K562 (cell line): Measurements from ENCODE around the gene CARM1. TPM values are rescaled to one million over a fixed set of nuclear protein-coding genes. Genes with fewer than 3 reads are reported as not detected.

Experiments used
- BMI1 ChIP-seq: fragments of 150-350 bp; IDR thresholded peaks from 2 replicates; pipeline ENCODE4 v1.6.1; 2014; ENCODE audit warnings: low read length
- E2F1 ChIP-seq: sonication (generic); formaldehyde crosslinking; IDR thresholded peaks from 2 replicates; pipeline ENCODE4 v1.8.1; 2023; ENCODE audit warnings: mild to moderate bottlenecking, missing genetic modification reagents, moderate library complexity
- GABPA ChIP-seq: fragments of 200-800 bp; sonication (Bioruptor generic); conservative IDR thresholded peaks from 2 replicates; pipeline ENCODE4 v1.6.1; 2016; ENCODE audit warnings: low read depth, missing genetic modification characterization, missing compliant biosample characterization
- HDAC3 ChIP-seq: fragments of 450-650 bp; IDR thresholded peaks from 2 replicates; pipeline ENCODE4 v1.6.1; 2018; ENCODE audit warnings: borderline replicate concordance, mild to moderate bottlenecking, moderate library complexity; ENCODE audit not compliant: partially characterized antibody
- KAT7 ChIP-seq: sonication (generic); formaldehyde crosslinking; IDR thresholded peaks from 2 replicates; pipeline ENCODE4 v1.8.0; 2022; ENCODE audit warnings: missing genetic modification reagents, mild to moderate bottlenecking, borderline replicate concordance
- MNT ChIP-seq, 2 experiments: fragments of 450-650 bp; conservative IDR thresholded peaks; 2 replicates each; pipeline ENCODE4 v1.6.1; 2017; ENCODE audit warnings: mild to moderate bottlenecking in 2 of 2, moderate library complexity in 2 of 2
- NCOR1 ChIP-seq: fragments of 450-650 bp; IDR thresholded peaks from 2 replicates; pipeline ENCODE4 v1.6.1; 2016; ENCODE audit warnings: mild to moderate bottlenecking, moderate library complexity
- POLR2H ChIP-seq: IDR thresholded peaks from 2 replicates; pipeline ENCODE4 v1.6.1; 2016; ENCODE audit warnings: missing genetic modification characterization, low read depth, mild to moderate bottlenecking, control low read depth, missing compliant biosample characterization, moderate library complexity
- RUNX1 ChIP-seq: sonication (generic); IDR thresholded peaks from 2 replicates; pipeline ENCODE4 v1.6.1; 2016; ENCODE audit warnings: antibody characterized with exemption, low read depth
- SETDB1 ChIP-seq: IDR thresholded peaks from one replicate; pipeline ENCODE4 v1.6.1; 2012; ENCODE audit warnings: low read length, control low read depth, inconsistent platforms
- SNRNP70 ChIP-seq: fragments of 200-400 bp; formaldehyde crosslinking; optimal IDR thresholded peaks from 2 replicates; pipeline ENCODE3; 2017; ENCODE audit warnings: low read depth, low read length
- THAP12 ChIP-seq: fragments of 250-450 bp; sonication (Bioruptor Pico); IDR thresholded peaks from 2 replicates; pipeline ENCODE4 v1.9.0; 2021; ENCODE audit warnings: mild to moderate bottlenecking, inconsistent platforms
- TSHZ1 ChIP-seq: fragments of 250-450 bp; sonication (Bioruptor Pico); IDR thresholded peaks from 2 replicates; pipeline ENCODE4 v1.4.0; 2020; ENCODE audit warnings: mild to moderate bottlenecking, moderate library complexity
- ZBTB43 ChIP-seq: sonication (generic); formaldehyde crosslinking; IDR thresholded peaks from 2 replicates; pipeline ENCODE4 v1.8.0; 2023; ENCODE audit warnings: mild to moderate bottlenecking, missing genetic modification reagents
- ZNF707 ChIP-seq: fragments of 250-450 bp; sonication (Bioruptor Pico); conservative IDR thresholded peaks from 2 replicates; pipeline ENCODE4 v1.8.0; 2022; ENCODE audit warnings: inconsistent platforms, mild to moderate bottlenecking, moderate library complexity
- ZNF785 ChIP-seq: fragments of 250-450 bp; sonication (Bioruptor Pico); IDR thresholded peaks from 2 replicates; pipeline ENCODE4 v1.4.0; 2020; ENCODE audit warnings: mild to moderate bottlenecking
- polyA plus RNA-seq, 8 experiments: library from polyadenylated mRNA; depleted of rRNA in 4 of 8; stranded (reverse) in 5 of 8; unstranded in 3 of 8; fragments of >200 nt; fragmentation: Nextera tagmentation in 2 of 8; fragmentation: Illumina TruSeq in 1 of 8; extraction: Ambion mirVana in 2 of 8; extraction: Trizol in 1 of 8; gene quantifications; 2 replicates each; pipeline versions ENCODE4 v1.2.1 to v1.2.3, GENCODE V29; 2011 to 2014; ENCODE audit warnings: inconsistent platforms in 1 of 8, missing spikeins in 1 of 8
- total RNA-seq, 7 experiments: library from RNA; depleted of rRNA in 6 of 7; stranded (reverse); fragments of >200 nt in 6 of 7; fragmentation: Illumina TruSeq in 2 of 7; extraction: Trizol in 2 of 7; gene quantifications; 2 replicates each; pipeline versions ENCODE4 v1.2.1 to v1.2.3, GENCODE V29; 2011 to 2021; ENCODE audit warnings: low replicate concordance in 1 of 7

Gene CARM1
- total and polyA plus RNA-seq, 9 of the 15 experiments (the other 6 are each of a cell fraction or from before 2014, with no cell fraction given) = 0.36 to 86.0 (median 29.7) TPM

- TF ChIP-seq NCOR1 = no peak
- peak; percentile 38; the same call in 1 of the 2 replicates for TF ChIP-seq KAT7 (CRISPR knock-in tag)
- no peak for TF ChIP-seq RUNX1
- no peak for TF ChIP-seq SETDB1
- peak; percentile 94 for TF ChIP-seq THAP12 (CRISPR knock-in tag)
- TF ChIP-seq ZNF707 (CRISPR knock-in tag) = no peak
- TF ChIP-seq SNRNP70 = no peak
- TF ChIP-seq HDAC3 = no peak
- TF ChIP-seq ZNF785 (CRISPR knock-in tag) = no peak
- TF ChIP-seq TSHZ1 (CRISPR knock-in tag) = no peak
- TF ChIP-seq ZBTB43 (CRISPR knock-in tag) = no peak; the same call in 1 of the 2 replicates
- TF ChIP-seq MNT (conservative IDR thresholded peaks at IDR 0.05) = peak in 1 of 2 experiments; percentile 64; a peak in 3 of 4 replicates
- TF ChIP-seq BMI1 = no peak
- TF ChIP-seq POLR2H = peak; percentile 72
- peak; percentile 77; the same call in 1 of the 2 replicates for TF ChIP-seq E2F1 (CRISPR knock-in tag)
- peak; percentile 92 for TF ChIP-seq GABPA (tag)
These were observed 89.1 kb downstream of the CARM1 start, which contains the start of gene SMARCA4 (continued) for GRCh38 chr19:10960314-10961072.
